OCI-LY3 (cell line): ENCODE measurements around the gene TYW1.
"Not testable (repeated sequence)": the region's sequence is repeated elsewhere in the genome, so short reads cannot be mapped to it uniquely, and the experiment has no call there.

ENCODE experiments used
- EZH2phosphoT487 ChIP-seq: fragments of 200-600 bp; shearing (Covaris generic); IDR thresholded peaks from 2 replicates; pipeline ENCODE4 v1.6.1; 2018; ENCODE audit warnings: antibody characterized with exemption, mixed run types, low read depth
- TF ChIP-seq, protein P1 (sequence below): fragments of 200-600, 300-600 bp; sonication (generic); IDR thresholded peaks from 2 replicates; pipeline ENCODE4 v1.5.1; 2014; ENCODE audit warnings: antibody characterized with exemption, low read length, low read depth

DNA sequence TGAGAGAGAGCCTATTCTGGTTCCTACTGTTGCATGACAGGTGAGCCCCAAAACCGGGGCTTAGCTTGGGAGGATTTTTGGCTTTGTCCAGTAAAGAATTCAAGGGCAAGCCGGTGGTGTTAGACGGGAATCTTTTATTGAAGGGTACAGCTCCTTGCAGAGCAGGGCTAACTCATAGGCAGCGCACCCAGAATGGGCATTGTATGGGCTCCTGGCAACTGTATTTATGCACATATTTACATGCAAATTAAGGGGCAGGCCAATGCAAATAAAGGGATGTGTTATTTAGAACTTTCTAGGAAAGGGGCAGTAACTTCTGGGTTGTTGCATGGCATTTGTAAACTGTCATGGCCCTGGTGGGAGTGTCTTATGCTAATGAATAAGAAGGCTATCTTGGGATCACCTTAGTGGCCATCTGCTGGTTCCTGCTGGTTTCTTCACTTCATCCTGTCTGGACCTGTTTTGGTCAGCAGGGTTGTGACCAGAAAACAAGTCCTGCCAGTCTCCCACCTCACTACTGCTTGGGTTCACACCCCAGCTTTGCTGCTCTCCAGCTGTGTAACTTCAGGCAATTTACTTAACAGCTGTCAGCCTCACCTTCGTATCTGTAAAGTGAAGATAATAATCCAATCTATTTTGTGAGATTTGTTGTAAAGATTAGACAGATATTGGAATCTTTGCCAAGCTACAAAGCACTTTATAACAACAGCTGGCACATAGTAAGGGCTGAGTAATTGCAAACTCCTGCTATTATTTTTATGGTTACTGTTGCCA, 182.5 kb downstream of the TYW1 start:
- TF ChIP-seq, protein P1, sequence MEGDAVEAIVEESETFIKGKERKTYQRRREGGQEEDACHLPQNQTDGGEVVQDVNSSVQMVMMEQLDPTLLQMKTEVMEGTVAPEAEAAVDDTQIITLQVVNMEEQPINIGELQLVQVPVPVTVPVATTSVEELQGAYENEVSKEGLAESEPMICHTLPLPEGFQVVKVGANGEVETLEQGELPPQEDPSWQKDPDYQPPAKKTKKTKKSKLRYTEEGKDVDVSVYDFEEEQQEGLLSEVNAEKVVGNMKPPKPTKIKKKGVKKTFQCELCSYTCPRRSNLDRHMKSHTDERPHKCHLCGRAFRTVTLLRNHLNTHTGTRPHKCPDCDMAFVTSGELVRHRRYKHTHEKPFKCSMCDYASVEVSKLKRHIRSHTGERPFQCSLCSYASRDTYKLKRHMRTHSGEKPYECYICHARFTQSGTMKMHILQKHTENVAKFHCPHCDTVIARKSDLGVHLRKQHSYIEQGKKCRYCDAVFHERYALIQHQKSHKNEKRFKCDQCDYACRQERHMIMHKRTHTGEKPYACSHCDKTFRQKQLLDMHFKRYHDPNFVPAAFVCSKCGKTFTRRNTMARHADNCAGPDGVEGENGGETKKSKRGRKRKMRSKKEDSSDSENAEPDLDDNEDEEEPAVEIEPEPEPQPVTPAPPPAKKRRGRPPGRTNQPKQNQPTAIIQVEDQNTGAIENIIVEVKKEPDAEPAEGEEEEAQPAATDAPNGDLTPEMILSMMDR: not testable (repeated sequence)
- TF ChIP-seq EZH2phosphoT487: not testable (repeated sequence)
